ENCODE data around the gene DFFA.
"Not testable (repeated sequence)": the region's sequence is repeated elsewhere in the genome, so short reads cannot be mapped to it uniquely, and the experiment has no call there.

Gene DFFA

DNA sequence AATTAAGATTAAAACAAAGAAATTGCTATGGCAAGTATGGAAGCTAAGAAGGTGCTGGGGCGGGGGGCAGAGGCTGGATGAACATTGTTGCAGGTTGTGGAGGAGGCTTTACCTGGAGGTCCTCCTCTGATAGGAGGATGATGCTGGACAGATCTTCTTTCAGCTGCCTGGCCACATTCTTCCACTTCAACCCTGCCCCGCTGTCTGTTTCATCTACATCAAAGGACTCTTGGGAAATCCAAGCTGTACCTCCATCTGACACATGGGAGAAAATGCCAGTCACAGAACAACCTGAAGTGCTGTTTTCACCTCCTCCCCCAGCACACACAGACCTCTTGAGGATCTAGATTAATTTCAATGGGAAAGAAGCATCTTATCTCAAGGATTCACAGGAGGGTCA, 5.3 kb downstream of the DFFA start:
- no peak for DNase-seq (ENCODE audit: low read depth)

DNA sequence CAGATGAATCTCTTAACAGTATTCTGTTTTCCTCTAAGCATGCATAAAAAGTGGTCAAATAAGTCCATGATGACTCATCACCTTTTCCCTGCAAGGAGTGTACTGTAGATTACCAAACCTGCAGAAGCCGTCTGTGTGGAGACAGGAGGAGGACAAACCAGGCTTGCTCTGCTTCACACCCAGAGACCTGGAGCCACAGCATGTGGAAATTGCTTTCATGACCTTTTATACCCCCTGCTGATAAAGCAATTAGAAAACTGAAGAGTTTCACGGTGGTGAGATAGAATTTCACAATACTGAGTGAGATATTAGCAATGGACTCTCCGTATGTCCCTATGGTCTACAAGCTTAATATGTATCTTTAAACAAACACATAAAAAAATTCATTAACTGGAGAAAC, 13.1 kb downstream of the DFFA start:
- peak; percentile 48 for DNase-seq (ENCODE audit: low read depth)

DNA sequence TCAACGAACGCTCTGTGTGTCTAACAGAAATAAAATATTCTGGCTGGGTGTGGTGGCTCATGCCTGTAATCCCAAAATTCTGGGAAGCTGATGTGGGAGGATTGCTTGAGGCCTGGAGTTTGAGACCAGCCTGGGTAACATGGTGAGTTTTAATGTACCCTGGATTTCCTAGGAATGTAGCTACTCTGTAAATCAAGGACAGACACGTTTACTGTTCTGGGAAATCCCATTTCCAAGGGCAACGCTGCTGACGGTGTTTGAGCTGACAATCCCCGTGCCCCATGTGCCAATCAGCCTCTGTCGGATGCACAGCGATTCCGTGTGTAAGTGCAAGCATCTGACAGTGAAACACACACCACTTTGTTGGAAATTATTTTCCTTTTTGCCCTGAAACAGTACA, 14.5 kb downstream of the DFFA start:
- DNase-seq (ENCODE audit: low read depth), result no peak

DNA sequence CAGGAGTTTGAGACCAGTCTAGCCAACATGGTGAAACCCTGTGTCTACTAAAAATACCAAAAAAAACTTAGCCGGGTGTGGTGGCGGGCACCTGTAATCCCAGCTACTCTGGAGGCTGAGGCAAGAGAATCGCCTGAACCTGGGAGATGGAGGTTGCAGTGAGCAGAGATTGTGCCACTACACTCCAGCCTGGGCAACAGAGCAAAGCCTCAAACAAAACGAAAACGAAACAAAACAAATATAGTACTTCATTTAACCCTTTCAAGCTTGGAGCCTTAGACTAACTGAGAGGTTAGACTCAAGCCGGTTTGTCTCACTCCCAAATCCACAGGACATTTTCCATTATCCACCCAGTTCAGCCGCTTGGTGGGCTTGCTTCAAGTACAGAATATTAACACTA, 14.9 kb downstream of the DFFA start:
- DNase-seq (ENCODE audit: low read depth), result not testable (repeated sequence)

GRCh38 chr1:10456661-10457060, 15.7 kb downstream of the DFFA start:
- DNase-seq (ENCODE audit: low read depth), result no peak

DNA sequence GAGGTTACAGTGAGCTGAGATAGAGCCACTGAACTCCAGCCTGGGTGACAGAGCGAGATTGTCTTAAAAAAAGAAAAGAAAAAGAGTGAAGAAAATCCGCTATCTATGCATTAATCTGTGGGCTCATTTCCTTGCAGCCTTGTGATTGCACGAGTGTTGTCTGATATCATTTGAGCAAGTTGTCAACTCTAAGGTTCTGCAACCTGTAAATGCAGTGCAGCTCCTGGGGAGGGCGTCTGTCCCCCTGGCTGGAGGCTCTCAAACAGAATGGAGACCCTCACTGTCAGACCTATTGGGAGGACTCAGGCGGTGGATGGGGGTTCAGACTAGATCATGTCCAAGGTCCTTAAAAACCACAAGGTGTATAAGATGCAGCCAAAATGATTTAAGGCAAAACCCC, 16.3 kb downstream of the DFFA start:
- DNase-seq (ENCODE audit: low read depth), result no peak

DNA sequence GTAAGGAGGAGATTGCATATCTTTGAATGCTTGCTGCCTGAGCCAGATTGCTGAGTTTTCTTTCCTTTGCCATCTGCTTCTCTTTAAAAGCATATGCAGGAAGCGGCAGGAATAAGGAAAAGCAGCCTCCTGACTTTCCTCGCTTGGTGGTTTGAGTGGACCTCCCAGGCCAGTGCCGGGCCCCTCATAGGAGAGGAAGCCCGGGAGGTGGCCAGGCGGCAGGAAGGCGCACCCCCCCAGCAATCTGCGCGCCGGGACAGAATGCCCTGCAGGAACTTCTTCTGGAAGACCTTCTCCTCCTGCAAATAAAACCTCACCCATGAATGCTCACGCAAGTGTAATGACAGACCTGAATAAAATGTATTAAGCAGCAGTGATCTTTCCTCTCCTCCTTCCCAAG, 21.0 kb downstream of the DFFA start:
- DNase-seq (ENCODE audit: low read depth), result no peak

- no peak for DNase-seq (ENCODE audit: low read depth)
Measured at GRCh38 chr1:10450836-10451235, 21.5 kb downstream of the DFFA start.

GRCh38 chr1:10450156-10450814, 22.0 kb downstream of the DFFA start:
- DNase-seq (ENCODE audit: low read depth), result no peak

- DNase-seq (ENCODE audit: low read depth), result no peak
Measured at GRCh38 chr1:10449751-10450150, 22.6 kb downstream of the DFFA start, which contains the start of gene CORT. CORT (plus strand) TSS chr1:10450031; CDS start chr1:10450224, 193 bp downstream.

- no peak for DNase-seq (ENCODE audit: low read depth)
Measured at GRCh38 chr1:10446790-10447422, 25.4 kb downstream of the DFFA start.

- no peak for DNase-seq (ENCODE audit: low read depth)
Measured at GRCh38 chr1:10444795-10445397, 27.4 kb downstream of the DFFA start.

GRCh38 chr1:10444248-10444647, 28.1 kb downstream of the DFFA start:
- DNase-seq (ENCODE audit: low read depth), result no peak

- DNase-seq (ENCODE audit: low read depth), result no peak
Measured at GRCh38 chr1:10440794-10441193, 31.5 kb downstream of the DFFA start.

- DNase-seq (ENCODE audit: low read depth), result no peak
Measured at GRCh38 chr1:10440305-10440704, 32.0 kb downstream of the DFFA start.

DNA sequence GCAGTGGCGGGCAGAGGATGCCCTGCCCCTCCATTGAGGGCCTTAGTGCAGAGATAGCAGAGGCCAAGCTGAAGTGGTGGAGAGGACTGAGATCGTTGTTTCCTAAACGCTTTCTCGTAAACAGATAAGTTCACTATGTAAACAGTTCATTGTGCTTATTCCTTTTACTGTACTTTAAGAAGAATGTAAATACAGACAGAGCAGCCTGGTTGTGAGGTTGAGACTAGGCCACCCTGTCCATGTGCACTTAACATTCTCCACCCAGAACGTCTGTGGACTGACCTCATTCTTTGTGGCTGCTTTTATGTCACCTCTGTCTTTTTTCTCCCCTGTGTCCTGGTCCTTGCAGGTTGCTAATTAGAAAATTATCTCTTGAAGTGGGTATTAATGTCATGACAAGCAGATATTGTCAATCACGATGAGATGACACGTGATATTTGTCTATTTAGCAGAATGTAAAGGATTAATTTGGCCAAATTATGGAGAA, 33.6 kb downstream of the DFFA start:
- DNase-seq (ENCODE audit: low read depth), result no peak

DNA sequence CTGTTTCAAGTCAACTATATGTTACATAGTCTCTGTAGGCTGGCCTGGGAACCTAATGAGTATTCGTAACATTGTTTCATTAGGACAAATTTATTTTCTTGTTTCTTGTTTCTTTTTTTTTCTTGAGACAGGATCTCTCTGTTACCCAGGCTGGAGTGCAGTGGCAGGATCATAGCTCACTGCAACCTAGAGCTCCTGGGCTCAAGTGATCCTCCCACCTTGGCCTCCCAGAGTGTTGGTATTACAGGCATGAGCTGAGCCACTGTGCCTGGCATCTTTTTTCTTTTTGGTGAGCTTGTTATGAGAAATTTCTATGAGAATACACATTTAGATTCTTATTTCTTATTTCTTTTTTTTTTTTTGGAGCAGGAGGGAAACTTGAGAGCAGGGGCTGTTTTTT, 35.3 kb downstream of the DFFA start:
- no peak for DNase-seq (ENCODE audit: low read depth)

GRCh38 chr1:10434590-10434989, 37.7 kb downstream of the DFFA start:
- DNase-seq (ENCODE audit: low read depth), result no peak

DNA sequence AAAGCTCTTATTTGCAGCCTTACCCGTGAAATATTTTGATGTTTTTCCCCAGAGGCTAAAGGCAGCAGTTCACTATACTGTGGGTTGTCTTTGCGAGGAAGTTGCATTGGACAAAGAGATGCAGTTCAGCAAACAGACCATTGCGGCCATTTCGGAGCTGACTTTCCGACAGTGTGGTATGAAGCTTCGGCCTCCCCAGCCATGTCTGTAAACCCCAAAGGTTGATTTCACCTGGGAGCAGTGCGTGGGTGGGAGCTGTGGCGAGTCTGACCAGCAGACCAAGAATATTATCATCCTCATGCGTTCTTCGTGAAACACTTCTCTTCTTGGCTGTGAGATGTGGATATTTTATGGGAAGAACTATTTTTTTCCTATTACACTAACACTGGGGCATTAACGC, 38.5 kb downstream of the DFFA start:
- DNase-seq (ENCODE audit: low read depth), result no peak

GRCh38 chr1:10432910-10433700, 39.2 kb downstream of the DFFA start:
- no peak for DNase-seq (ENCODE audit: low read depth)

DNA sequence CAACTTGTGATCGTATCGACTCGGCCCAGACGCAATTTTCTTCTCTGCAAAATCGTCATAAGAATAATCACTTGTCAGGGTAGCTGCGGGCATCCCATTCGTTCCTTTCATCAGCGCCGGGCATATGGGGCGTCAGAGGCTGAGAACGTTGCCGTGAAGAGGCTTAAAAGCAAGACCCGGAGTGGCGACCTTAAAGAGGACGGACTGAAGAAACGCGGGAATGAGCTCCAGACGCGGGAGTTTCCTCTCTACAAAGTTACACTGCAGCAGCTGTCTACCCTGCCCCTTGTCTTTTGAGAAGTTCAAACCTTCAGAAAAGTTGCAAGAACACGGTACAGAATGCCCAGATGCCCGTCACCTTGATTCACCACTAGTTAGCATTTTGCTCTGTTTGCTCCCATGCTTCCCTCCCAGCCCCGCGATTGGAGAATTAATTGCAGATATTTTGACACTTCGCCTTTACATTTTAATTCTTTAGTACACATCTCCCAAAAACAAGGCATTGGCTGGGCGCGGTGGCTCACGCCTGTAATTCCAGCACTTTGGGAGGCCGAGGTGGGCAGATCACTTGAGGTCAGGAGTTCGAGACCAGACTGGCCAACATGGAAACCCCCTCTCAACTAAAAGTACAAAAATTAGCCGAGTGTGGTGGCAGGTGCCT, 41.1 kb downstream of the DFFA start:
- no peak for DNase-seq (ENCODE audit: low read depth)

Data from HS-5 (cell line).